Ovary (tissue), 9 donors: Measurements from ENCODE around the gene ERP44. TPM values are rescaled to one million over a fixed set of nuclear protein-coding genes. Genes with fewer than 3 reads are reported as not detected.
"Not testable (repeated sequence)": the region's sequence is repeated elsewhere in the genome, so short reads cannot be mapped to it uniquely, and the experiment has no call there.

Experiments used
- DNase-seq, 5 donors: peaks; one replicate each; pipeline ENCODE4 v3.0.0-alpha.2; 2019 to 2020
- H3K27ac ChIP-seq, 2 donors: fragments of 200-600 bp; one replicate each; pipeline versions ENCODE4 v1.5.1 to v1.8.0; 2019 to 2022
- H3K27me3 ChIP-seq: fragments of 200-600 bp; one replicate; pipeline ENCODE4 v1.8.0; 2022
- H3K36me3 ChIP-seq: fragments of 200-600 bp; sonication (generic); one replicate; pipeline ENCODE4 v1.5.1; 2019
- H3K4me1 ChIP-seq: one replicate; pipeline ENCODE4 v1.8.1; 2013; ENCODE audit warnings: mild to moderate bottlenecking, moderate library complexity; ENCODE audit not compliant: insufficient read depth
- H3K4me3 ChIP-seq: fragments of 200-600 bp; sonication (generic); one replicate; pipeline ENCODE4 v1.5.1; 2017
- H3K9me3 ChIP-seq, 2 donors: fragments of 200-600 bp in 1 of 2; sonication (generic) in 1 of 2; one replicate each; pipeline versions ENCODE4 v1.5.1 to v1.8.1; 2013 to 2019; ENCODE audit warnings: mild to moderate bottlenecking in 1 of 2, moderate library complexity in 1 of 2
- CTCF ChIP-seq, 3 donors: fragments of 450-650 bp in 2 of 3; fragments of 200-600 bp in 1 of 3; IDR thresholded peaks; one replicate each; pipeline versions ENCODE4 v1.5.1 to v1.8.0; 2016 to 2022; ENCODE audit warnings: antibody characterized with exemption in 3 of 3, mild to moderate bottlenecking in 1 of 3
- EP300 ChIP-seq: sonication (generic); formaldehyde crosslinking; IDR thresholded peaks from one replicate; pipeline ENCODE4 v1.6.1; 2017; ENCODE audit warnings: antibody characterized with exemption
- POLR2A ChIP-seq: fragments of 450-650 bp; IDR thresholded peaks from one replicate; pipeline ENCODE4 v1.6.1; 2017; ENCODE audit warnings: antibody characterized with exemption, mild to moderate bottlenecking, moderate library complexity
- WGBS, 3 donors: extraction: QIAGEN DNeasy Blood & Tissue Kit in 1 of 3; methylation state at CpG; one replicate each; pipeline versions ENCODE4 v1.1.5 to v1.1.7; 2013 to 2017; 5-methylcytosine and 5-hydroxymethylcytosine counted together
- intact Hi-C, 4 donors: fragments of 100-400 bp; cut with DNase I; formaldehyde crosslinking; loops; one replicate each; pipeline versions ENCODE4 v1.11.0 to v1.15.1; 2022 to 2023
- polyA plus RNA-seq, 2 donors: library from polyadenylated mRNA; stranded (reverse); fragments of 200-250 nt in 1 of 2; fragments of 350-450 nt in 1 of 2; fragmentation: Illumina TruSeq in 1 of 2; extraction: RNeasy Lipid Tissue Mini Kit (QIAGEN cat#74804) in 1 of 2; gene quantifications; one replicate each; pipeline ENCODE4 v1.2.3, GENCODE V29; 2013 to 2014
- total RNA-seq, 7 donors: library from RNA; depleted of rRNA in 2 of 7; stranded (reverse); fragments of >200 nt in 2 of 7; fragmentation: NEBNext Ultra II Directional in 3 of 7; extraction: Animal tissue kit (Norgen Biotek cat#: 25700) in 3 of 7; gene quantifications; one replicate each; pipeline versions ENCODE4 v1.1.0 to v1.2.4, GENCODE V29; 2016 to 2023
- donor health status: DM: no; HTN: no; CAD: no; lungs with moderate emphysema.
- donor health status: DM: no; HTN: no; CAD: no.
- donor health status: Bipolar disorder and iron deficiency.
- donor health status: DM: yes; HTN: yes; CAD: no.
- donor health status: DM: no; HTN: no; CAD: no.
- donor health status: DM: yes; HTN: yes; CAD: no.

ERP44 gene
- total and polyA plus RNA-seq, 9 donors: 7.0 to 26.4 (median 12.6) TPM

- Histone ChIP-seq H3K27me3 (no peaks in the 10 kb centered on the region), H3K9me3 (no peaks in the 10 kb centered on the region), H3K4me1 (peaks cover 3% of the 10 kb centered on the region), H3K36me3 (no peaks in the 10 kb centered on the region), H3K27ac (no peak overlapping the region), H3K4me3 (no peak overlapping the region)
- no peak for TF ChIP-seq EP300
- TF ChIP-seq CTCF (IDR thresholded peaks at IDR 0.05): no peak
- no peak for TF ChIP-seq POLR2A
- no peak for DNase-seq
- intact Hi-C loops: no loop called here
- WGBS, 3 donors: 38 to 46% (median 41%) methylated on average over 2 of the region's 2 CpGs
These were observed 32.3 kb downstream of the ERP44 start for GRCh38 chr9:100066539-100066938.

- H3K4me3 ChIP-seq: no peak overlapping the region
- no peak overlapping the region for H3K27ac ChIP-seq
- no peak for TF ChIP-seq EP300
- TF ChIP-seq CTCF (IDR thresholded peaks at IDR 0.05): no peak
- TF ChIP-seq POLR2A: no peak
- H3K27me3 ChIP-seq: no peaks in the 10 kb centered on the region
- 89 to 92% (median 92%) methylated on average over 8 of the region's 8 CpGs for WGBS, 3 donors
- DNase-seq: no peak
- no peaks in the 10 kb centered on the region for H3K9me3 ChIP-seq
- H3K4me1 ChIP-seq: no peaks in the 10 kb centered on the region
- intact Hi-C loops: no loop called here
- H3K36me3 ChIP-seq: no peaks in the 10 kb centered on the region
These were observed 33.8 kb downstream of the ERP44 start for GRCh38 chr9:100064872-100065581.

GRCh38 chr9:100063185-100063584 lies 35.6 kb downstream of the ERP44 start:
- intact Hi-C loops: no loop called here
- Histone ChIP-seq H3K27me3 (no peaks in the 10 kb centered on the region), H3K4me3 (no peak overlapping the region), H3K9me3 (no peaks in the 10 kb centered on the region), H3K36me3 (no peaks in the 10 kb centered on the region), H3K27ac (no peak overlapping the region), H3K4me1 (no peaks in the 10 kb centered on the region)
- no peak for TF ChIP-seq EP300
- TF ChIP-seq POLR2A: no peak
- TF ChIP-seq CTCF (IDR thresholded peaks at IDR 0.05): no peak
- WGBS, 3 donors: 6 to 13% (median 8%) methylated on average over 3 of the region's 3 CpGs
- no peak for DNase-seq

GRCh38 chr9:100062683-100063082 lies 36.1 kb downstream of the ERP44 start:
- WGBS, 3 donors: 82 to 91% (median 90%) methylated on average over 1 of the region's 1 CpG
- H3K27ac ChIP-seq, H3K4me1 ChIP-seq, DNase-seq, H3K36me3 ChIP-seq, H3K9me3 ChIP-seq, intact Hi-C loops, H3K4me3 ChIP-seq, H3K27me3 ChIP-seq: not testable (repeated sequence)

- DNase-seq: no peak
- Histone ChIP-seq H3K27ac (no peak overlapping the region), H3K4me3 (no peak overlapping the region), H3K27me3 (no peaks in the 10 kb centered on the region), H3K36me3 (no peaks in the 10 kb centered on the region), H3K9me3 (no peaks in the 10 kb centered on the region), H3K4me1 (no peaks in the 10 kb centered on the region)
- intact Hi-C loops: no loop called here
- TF ChIP-seq CTCF (IDR thresholded peaks at IDR 0.05) (no peak), EP300 (no peak), POLR2A (no peak)
- WGBS, 3 donors: 92 to 97% (median 95%) methylated on average over 4 of the region's 4 CpGs
These were observed 39.9 kb downstream of the ERP44 start for GRCh38 chr9:100058699-100059579.
